ENCODE results near the gene RPS8. TPM values are rescaled to one million over a fixed set of nuclear protein-coding genes. Genes with fewer than 3 reads are reported as not detected.
"Not testable (repeated sequence)": the region's sequence is repeated elsewhere in the genome, so short reads cannot be mapped to it uniquely, and the experiment has no call there.

The RPS8 gene
- total RNA-seq, 1 donor from 2014 or later = 988 TPM

DNA sequence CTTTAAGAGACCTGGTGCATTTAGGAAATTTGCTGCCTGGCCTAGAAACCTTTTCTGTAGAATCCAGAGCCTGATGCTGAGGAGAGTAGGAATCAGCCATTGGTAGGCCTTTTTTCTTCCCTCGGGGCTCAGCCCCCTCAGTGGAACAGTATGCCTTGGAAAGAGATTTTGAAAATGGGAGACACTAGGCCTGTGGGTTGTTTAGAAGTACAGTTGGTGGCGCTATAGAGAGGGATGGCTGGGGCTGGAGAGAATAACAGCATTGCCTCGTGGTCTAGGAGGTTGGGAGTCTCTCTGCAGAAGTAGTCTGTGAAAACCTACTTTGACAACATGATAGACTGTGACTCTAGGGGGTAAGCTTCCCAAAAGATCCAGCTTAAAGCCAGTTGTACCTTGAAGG, 27.5 kb upstream of the RPS8 start:
- DNase-seq = no peak
- TF ChIP-seq, protein P1, sequence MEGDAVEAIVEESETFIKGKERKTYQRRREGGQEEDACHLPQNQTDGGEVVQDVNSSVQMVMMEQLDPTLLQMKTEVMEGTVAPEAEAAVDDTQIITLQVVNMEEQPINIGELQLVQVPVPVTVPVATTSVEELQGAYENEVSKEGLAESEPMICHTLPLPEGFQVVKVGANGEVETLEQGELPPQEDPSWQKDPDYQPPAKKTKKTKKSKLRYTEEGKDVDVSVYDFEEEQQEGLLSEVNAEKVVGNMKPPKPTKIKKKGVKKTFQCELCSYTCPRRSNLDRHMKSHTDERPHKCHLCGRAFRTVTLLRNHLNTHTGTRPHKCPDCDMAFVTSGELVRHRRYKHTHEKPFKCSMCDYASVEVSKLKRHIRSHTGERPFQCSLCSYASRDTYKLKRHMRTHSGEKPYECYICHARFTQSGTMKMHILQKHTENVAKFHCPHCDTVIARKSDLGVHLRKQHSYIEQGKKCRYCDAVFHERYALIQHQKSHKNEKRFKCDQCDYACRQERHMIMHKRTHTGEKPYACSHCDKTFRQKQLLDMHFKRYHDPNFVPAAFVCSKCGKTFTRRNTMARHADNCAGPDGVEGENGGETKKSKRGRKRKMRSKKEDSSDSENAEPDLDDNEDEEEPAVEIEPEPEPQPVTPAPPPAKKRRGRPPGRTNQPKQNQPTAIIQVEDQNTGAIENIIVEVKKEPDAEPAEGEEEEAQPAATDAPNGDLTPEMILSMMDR (IDR thresholded peaks at IDR 0.05; ENCODE audit: partially characterized antibody, unreplicated experiment) = no peak
- no peaks in the 10 kb centered on the region for H3K4me1 Mint-ChIP-seq (ENCODE audit: low read depth, unreplicated experiment)
- H3K9me3 Mint-ChIP-seq (ENCODE audit: unreplicated experiment) = no peaks in the 10 kb centered on the region
- peaks cover 2% of the 10 kb centered on the region for H3K27me3 Mint-ChIP-seq (ENCODE audit: unreplicated experiment)
- H3K36me3 Mint-ChIP-seq (ENCODE audit: unreplicated experiment) = no peaks in the 10 kb centered on the region
- H3K27ac Mint-ChIP-seq (ENCODE audit: unreplicated experiment) = no peak overlapping the region
- H3K4me3 Mint-ChIP-seq (ENCODE audit: unreplicated experiment) = no peak overlapping the region

DNA sequence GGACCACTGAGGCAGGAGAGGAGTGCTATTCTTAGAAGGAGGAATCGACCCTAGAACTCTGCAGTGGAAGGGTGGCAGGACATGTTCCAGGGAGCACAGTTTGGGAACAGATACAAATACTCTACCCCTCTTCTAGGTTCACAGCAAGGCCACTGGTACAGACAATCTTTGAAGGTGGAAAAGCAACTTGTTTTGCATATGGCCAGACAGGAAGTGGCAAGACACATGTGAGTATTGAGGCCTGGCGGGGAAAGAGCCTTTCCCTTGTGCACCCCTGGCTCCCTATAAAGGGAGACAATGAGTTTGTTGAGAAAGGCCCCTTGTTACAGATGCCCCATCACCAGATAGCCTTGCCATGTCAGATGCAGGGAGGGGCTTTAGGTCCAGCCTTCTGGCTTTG, 17.9 kb upstream of the RPS8 start:
- Mint-ChIP-seq H3K4me1 (ENCODE audit: low read depth, unreplicated experiment) (no peaks in the 10 kb centered on the region), H3K27ac (ENCODE audit: unreplicated experiment) (no peak overlapping the region), H3K27me3 (ENCODE audit: unreplicated experiment) (no peaks in the 10 kb centered on the region), H3K4me3 (ENCODE audit: unreplicated experiment) (no peak overlapping the region), H3K9me3 (ENCODE audit: unreplicated experiment) (no peaks in the 10 kb centered on the region), H3K36me3 (ENCODE audit: unreplicated experiment) (no peaks in the 10 kb centered on the region)
- no peak for DNase-seq
- TF ChIP-seq, protein P1 (IDR thresholded peaks at IDR 0.05; ENCODE audit: partially characterized antibody, unreplicated experiment) = no peak

DNA sequence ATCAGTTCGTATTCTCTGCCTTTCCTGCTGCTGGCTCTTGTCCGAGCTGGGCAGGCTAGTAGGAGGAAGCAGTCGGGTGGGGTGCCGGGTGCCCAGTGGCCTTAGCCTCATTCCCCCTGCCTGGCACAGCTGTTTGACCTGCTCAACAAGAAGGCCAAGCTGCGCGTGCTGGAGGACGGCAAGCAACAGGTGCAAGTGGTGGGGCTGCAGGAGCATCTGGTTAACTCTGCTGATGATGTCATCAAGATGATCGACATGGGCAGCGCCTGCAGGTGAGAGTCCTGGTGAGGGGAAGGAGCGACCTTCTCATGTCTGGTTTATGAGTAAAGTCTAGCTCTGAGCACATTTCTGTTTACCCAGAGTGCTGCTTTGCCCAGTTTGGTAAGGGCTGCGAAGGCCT, 16.3 kb upstream of the RPS8 start:
- H3K36me3 Mint-ChIP-seq (ENCODE audit: unreplicated experiment) = no peaks in the 10 kb centered on the region
- TF ChIP-seq, protein P1 (IDR thresholded peaks at IDR 0.05; ENCODE audit: partially characterized antibody, unreplicated experiment) = no peak
- H3K4me3 Mint-ChIP-seq (ENCODE audit: unreplicated experiment) = no peak overlapping the region

DNA sequence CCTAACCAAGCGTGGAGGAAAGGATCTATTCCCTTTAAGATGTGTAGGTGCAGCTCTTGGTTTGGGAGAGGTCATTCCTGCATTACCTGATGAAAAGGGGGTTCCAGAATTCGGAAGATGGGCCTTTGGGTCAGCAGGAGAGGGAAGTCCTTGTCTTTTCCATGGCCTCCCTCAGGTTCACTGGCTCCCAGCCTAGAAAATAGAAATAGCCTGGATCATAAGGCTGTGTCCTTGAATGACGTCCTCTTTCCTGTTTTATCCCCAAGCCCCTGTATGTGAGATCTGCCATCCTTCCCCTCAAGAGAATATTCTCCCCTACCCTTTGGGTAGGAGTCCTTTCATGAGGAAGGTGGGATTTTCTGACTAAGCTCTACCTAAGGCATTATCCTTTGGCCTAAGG, 14.5 kb upstream of the RPS8 start:
- no peak overlapping the region for H3K4me3 Mint-ChIP-seq (ENCODE audit: unreplicated experiment)
- no peaks in the 10 kb centered on the region for H3K4me1 Mint-ChIP-seq (ENCODE audit: low read depth, unreplicated experiment)
- H3K27ac Mint-ChIP-seq (ENCODE audit: unreplicated experiment) = no peak overlapping the region
- no peak for DNase-seq
- H3K9me3 Mint-ChIP-seq (ENCODE audit: unreplicated experiment) = peaks cover 2% of the 10 kb centered on the region
- TF ChIP-seq, protein P1 (IDR thresholded peaks at IDR 0.05; ENCODE audit: partially characterized antibody, unreplicated experiment) = no peak
- H3K27me3 Mint-ChIP-seq (ENCODE audit: unreplicated experiment) = no peaks in the 10 kb centered on the region
- H3K36me3 Mint-ChIP-seq (ENCODE audit: unreplicated experiment) = no peaks in the 10 kb centered on the region

More for the DNA sequence above, 16.3 kb upstream of the RPS8 start:
- no peak for DNase-seq
- Mint-ChIP-seq H3K4me1 (ENCODE audit: low read depth, unreplicated experiment) (no peaks in the 10 kb centered on the region), H3K27me3 (ENCODE audit: unreplicated experiment) (no peaks in the 10 kb centered on the region), H3K27ac (ENCODE audit: unreplicated experiment) (no peak overlapping the region), H3K9me3 (ENCODE audit: unreplicated experiment) (peaks cover 2% of the 10 kb centered on the region)

DNA sequence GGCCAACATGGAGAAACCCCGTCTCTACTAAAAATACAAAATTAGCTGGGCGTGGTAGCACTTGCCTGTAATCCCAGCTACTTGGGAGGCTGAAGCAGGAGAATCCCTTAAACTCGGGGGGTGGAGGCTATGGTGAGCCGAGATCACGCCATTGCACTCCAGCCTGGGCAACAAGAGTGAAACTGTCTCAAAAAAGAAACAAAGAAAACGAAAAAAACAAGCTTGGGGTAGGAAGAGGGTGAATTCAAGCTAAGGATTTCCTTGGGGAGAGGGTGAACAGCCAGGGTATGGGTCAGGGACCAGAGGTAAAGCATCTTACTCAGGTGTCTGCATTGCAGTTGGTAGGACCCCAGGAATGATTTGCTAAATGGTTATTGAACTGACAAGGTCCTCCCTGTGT, 8.9 kb upstream of the RPS8 start:
- H3K4me1 Mint-ChIP-seq (ENCODE audit: low read depth, unreplicated experiment); DNase-seq; H3K4me3 Mint-ChIP-seq (ENCODE audit: unreplicated experiment); H3K27me3 Mint-ChIP-seq (ENCODE audit: unreplicated experiment); H3K9me3 Mint-ChIP-seq (ENCODE audit: unreplicated experiment); H3K36me3 Mint-ChIP-seq (ENCODE audit: unreplicated experiment); H3K27ac Mint-ChIP-seq (ENCODE audit: unreplicated experiment): not testable (repeated sequence)

All from glutamatergic neuron (in vitro differentiated cells).